AG08396 (cell line): ENCODE data around the gene MCU.
A peak's percentile ranks its signal among the peaks of the same experiment; 100 is the strongest.
"Not testable (repeated sequence)": the region's sequence is repeated elsewhere in the genome, so short reads cannot be mapped to it uniquely, and the experiment has no call there.

Experiments used
- DNase-seq: peaks from one replicate; pipeline ENCODE4 v3.0.0; 2012; ENCODE audit warnings: low spot score, mixed read lengths

MCU gene

DNA sequence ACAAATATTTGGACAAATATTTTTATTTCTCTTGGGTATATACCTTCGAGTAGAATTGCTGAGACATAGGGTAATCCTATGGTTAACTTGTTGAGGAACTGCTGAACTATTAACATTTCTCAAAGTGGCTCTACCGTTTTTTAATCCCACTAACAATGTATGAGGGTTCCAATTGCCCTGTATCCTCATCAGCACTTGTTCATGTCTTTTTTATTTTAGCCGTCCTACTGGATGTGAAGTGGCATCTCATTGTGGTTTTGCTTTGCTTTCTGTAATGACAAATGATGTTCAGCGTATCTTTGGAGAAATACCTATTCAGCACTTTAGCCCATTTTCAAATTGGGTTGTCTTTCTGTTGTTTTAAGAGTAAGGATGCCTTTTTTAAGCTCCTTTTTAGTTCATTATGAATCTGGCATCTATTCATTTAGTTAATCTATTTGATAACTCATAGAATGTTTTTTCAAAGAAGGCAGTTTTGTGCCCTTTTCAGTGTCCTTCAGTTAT is 40.0 kb downstream of the MCU start:
- no peak for DNase-seq

DNA sequence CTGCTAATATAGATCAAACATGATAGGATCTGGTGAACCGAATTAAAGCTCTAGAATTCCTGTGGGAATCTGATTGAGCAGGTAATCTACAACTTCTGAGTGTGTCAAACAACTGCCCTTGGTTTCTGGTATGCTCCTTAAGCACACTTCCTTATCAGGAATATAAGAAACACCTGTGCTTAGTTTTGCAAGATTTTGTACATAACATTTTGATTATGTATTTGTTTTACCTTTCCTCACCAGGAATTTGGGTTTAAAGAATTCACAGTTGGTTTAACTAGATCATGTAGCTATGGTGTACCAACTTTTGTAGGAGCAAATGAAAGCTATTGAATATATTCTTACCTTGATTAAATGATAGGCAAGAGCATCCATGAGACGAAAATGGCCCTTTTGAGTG is 40.6 kb downstream of the MCU start:
- no peak for DNase-seq

DNA sequence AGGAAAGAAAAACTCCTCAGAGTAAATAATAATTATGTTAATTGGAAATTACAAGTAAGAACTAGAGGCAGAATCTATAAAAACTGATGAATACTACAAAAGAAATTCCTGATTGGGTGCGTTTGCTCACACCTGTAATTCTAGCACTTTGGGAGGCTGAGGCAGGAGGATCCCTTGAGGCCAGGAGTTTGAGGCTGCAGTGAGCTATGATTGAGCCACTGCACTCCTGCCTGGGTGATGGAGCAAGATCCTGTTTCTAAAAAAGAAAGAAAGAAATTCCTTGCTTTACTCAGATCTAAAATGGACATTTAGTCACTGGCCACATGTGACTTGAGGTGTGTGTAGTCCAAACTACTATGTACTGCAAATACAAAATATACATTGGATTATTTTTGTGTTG is 42.0 kb downstream of the MCU start:
- DNase-seq = no peak

DNA sequence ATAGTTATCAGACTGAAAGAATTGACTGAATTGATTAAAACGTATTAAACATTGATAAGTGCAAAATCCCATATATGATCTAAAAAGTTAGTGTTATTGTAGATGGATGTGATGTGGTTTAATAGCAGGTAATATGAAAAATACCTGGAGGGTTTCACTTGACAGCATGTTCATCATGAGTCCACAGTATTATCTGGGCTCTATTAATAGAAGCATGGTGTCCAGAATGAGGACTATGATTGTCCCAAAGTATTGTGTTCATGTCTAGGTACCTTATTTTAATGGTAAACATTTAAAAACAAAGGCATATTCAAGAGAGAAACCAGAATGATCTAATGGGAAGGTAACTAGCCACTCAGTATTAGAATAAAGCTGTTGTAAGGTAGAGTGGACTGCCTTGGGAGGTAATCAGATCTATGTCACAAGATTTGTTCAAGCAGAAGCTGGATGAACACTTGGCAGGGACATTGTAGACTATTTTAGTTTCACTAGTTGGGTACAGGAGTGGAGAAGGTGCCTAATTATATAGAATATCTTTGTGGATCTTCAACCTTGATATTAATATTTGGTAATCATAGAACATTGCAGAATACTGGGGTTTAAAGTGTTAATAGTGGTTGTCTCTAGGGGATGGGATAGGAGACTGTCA is 43.5 kb downstream of the MCU start:
- DNase-seq = no peak

DNA sequence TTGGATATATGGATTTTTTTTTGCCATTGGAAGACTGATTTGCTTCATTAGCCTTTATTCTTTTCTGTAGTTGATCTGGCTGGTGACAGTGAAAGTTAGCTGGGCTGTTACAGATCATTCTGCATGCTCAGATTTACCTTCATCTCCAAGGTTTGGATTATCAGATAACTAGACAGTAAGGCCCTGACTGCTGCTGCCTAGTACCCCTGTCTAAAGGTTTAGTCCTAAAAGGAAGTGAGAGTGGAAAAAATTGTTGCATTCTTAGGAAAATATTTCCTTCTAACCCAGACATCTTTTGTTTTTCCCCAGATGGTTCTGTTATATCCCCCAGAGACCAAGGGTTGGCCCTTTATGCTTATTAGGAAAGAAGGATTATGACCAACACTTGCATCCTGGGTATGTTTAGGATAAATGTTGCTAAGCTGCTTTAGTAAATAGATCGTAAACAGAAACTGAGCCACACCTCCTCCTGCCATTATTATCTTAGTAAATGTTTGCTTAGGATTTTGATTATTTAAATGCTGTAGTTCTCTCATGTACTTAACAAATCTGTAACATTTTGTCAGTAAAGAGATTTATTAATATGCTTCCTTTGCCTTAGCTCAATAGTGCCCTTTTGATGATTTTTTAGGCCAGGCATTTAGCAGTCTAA is 44.4 kb downstream of the MCU start:
- no peak for DNase-seq

DNA sequence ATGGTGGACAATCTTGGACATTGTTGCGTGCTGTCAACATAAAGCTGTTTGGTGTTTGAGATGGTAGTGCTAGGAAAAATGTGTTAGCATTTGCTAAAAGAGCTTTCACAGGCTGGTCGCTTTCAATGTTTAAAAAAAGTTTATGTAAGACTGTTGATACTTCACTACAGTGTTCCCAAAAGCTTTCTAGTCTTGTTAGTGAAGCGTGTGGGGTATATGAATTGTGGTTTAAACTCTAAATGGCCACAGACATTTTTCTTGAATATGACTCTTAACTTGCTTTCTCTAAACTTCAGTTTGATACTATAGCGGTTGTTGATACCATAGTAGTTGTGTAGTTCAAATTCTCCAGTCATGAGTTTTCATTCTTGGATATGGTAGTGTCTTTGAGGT is 44.9 kb downstream of the MCU start:
- no peak for DNase-seq

DNA sequence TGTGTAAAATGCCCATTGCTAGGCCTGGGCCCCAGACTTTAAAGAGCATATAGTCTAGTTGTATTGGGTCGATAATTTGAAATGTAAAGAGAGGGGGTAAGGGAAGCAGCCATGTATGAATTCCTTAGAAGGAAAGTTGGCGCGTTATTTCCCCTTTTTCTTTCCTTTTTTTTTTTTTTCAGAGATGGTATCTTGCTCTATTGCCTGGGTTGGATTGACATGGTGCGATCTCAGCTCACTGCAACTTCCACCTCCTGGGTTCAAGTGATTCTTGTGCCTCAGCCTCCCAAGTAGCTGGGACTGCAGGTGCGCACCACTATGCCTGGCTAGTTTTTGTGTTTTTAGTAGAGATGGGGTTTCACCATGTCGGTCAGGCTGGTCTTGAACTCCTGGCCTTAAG is 45.4 kb downstream of the MCU start:
- DNase-seq = not testable (repeated sequence)

DNA sequence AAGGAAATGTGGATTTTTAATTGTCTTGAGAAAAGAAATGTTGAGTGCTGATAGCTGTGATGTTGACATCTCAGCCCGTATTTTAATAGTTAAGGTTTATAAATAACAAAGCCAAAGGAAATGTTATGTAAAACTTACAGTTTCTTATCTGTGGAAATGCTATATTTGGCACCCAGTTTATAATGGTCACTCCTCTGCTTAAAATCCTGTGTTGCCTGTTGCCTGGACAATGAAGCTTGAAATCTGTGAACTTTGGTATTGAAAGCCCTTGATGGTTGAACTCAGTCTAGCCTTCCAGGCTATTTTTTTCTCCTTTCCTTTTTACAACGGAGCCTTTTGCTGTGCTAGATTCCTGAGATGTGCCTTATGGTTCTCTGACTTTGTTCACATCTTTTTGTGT is 46.5 kb downstream of the MCU start:
- DNase-seq = no peak

DNA sequence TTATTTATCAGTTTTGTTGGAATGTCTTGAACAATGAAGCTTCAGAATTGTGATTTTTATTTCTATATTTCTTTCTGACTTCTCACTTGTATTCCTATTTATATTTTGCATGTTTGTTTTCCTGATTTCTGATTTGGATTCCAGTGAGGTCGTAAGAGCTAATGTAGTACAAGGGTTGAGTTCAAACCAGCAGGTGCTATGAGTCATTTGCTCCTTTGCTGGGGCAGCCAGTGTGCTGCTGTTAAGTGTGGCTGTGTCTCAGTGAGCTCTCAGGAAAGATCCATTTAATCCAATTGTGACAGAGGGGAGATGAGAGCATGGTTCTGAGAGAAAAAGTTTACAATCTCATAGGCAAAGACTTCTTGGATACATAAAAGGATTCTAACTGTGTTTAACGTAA is 48.6 kb downstream of the MCU start:
- DNase-seq = peak; percentile 29

DNA sequence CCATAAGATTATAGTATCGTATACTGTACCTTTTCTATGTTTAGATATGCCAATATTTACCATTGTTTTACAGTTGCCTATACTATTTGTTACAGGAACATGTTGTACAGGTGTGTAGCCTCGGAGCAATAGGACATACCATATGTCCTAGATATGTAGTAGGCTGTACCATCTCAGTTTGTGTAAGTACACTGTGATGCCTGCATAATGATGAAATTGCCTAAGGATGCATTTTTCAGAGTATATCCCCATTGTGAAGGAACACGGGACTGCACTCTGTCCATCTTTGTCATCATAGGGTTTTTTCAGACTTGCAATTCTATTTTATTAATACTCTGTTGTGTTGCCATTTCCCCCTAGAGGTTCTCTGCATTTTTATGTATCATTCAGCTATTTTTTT is 50.1 kb downstream of the MCU start:
- DNase-seq = no peak

DNA sequence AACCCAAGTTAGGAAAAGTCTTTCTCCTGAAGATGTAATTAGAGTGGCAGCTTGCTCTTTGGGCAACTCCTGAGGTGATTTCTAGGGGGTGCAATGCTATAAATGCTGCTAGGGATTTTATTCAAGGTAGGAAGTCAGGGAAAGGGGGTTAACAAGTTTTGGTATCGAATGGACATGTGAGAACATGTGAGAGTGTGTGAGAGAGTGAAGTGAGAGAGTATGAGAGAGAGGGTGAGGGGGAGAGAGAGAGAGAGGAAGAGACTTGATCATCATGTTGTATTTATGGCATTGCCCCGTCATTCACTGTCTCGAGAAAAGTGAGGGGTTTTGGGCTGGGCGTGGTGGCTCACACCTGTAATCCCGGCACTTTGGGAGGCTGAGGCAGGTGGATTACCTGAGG is 50.9 kb downstream of the MCU start:
- DNase-seq = no peak

DNA sequence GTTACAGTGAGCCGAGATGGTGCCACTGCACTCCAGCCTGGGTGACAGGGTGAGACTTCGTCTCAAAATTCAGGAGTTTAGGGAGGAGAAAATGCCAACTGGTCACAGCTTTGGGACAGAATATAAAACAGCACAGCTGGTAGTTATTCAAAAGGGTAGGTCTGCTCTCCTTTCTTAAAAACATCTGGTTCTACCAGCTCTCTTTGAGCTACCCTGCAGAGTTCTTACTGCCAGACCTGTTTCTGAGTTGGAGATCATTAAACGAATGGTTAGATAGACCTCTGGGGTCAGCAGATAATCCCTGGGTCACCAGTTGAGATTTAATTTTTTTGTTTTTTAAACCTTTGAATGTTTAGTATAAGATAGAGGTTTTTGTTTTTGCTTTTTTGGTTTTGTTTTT is 52.6 kb downstream of the MCU start:
- no peak for DNase-seq

DNA sequence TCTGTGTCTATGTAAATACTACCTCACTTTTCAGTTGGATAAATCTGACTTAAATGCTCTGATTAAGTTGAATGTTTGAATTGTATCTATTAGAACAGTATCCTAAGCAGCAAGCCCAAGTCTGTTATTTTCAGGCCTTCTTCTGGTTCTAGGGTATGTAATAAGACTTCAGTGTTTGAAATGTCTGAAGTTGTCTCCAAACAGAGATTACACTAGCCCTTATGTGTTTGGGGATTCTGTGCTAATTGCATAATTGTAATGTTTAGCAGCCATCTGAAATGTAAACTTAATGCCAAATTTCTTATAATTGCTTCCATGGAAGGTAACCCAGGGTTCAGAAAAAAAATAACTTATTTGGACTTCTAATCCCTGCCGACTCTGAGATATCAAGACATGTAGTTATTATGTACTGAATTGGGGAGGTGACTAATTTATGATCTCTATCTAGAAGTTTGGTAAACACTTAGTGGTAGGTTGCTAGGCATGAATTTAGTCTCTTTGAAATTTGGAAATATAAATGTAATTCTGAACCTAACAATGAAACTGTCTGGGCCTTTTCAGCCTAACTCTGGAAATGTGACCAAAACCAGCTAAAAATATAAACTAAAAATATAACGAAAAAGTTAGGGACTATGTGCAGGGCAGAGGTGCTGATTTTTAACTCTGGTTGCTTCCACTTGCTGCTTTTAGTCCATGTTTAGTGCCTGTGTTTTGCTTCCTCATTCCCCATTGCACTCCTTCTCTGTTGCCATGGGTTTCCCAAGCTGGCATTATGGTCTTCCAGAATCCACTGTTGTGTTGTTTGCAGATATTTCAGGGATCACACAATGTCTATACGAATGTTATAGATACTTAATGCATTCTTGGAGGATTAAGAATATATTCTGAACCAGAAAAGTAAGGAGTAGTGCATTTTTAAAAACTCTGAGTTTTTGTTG is 54.8 kb downstream of the MCU start:
- no peak for DNase-seq

DNA sequence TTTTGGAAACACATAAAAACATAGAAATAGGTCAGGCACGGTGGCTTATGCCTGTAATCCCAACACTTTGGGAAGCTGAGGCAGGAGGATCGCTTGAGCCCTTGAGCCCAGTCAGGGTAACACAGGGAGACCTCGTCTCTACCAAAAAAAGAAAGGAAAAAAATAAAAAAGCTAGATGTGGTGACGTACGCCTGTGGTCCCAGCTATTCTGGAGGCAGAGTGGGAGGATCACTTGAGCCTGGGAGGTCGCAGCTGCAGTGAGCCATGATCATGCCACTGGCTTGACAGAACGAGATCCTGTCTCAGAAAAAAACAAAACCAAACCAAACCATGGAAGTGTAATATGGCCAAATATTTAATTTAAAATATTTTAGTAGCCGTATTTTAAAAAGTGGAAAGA is 55.6 kb downstream of the MCU start:
- DNase-seq = no peak

DNA sequence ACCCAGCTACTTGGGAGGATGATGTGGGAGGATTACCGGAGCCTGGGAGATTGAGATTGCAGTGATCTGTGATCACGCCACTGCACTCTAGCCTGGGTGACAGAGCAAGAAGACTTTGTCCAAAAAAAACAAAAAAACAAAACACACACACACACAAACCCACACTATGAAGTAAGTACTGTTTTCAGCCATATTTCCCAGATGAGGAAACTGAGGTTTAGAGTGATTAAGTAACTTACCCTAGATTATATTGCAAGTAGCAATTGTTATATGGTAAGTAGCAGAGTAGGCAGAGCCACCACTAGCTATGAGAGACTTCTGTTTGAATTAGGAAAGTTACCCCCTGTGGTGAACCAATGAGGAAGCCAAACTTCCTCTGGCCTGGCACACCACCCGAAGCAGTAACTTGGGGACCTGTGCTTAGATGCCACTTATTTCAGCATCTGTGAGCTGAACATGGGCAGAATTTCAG is 61.9 kb downstream of the MCU start:
- DNase-seq = no peak

DNA sequence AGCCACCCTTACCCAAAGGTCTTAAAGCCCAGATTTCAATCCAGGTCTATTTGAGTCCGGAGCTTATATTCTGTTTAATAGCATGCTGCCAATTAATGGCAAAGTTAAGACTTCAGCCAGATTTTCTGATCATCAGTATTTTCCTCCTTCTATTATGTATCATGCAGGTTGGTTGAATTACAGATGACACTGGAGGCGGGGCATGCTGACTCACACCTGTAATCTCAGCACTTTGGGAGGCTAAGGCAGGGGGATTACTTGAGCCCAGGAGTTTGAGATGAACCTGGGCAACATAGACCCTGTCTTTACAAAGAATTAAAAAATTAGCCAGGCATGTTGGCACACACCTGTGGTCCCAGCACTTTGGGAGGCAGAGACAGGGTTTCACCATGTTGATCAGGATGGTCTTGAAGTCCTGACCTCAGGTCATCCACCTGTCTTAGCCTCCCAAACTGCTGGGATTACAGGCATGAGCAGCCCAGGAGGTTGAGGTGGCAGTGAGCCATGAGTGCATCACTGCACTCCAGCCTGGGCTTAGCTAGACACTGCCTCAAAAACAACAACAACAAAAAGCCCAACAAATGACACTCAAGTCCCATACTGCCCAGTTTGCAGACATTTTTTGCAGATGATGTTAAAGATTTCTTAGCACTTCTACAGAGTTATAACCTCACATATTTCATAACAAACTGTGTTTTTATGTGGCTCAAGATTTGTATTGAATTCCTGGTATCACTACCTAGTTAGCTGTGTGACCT is 62.5 kb downstream of the MCU start:
- DNase-seq = no peak

DNA sequence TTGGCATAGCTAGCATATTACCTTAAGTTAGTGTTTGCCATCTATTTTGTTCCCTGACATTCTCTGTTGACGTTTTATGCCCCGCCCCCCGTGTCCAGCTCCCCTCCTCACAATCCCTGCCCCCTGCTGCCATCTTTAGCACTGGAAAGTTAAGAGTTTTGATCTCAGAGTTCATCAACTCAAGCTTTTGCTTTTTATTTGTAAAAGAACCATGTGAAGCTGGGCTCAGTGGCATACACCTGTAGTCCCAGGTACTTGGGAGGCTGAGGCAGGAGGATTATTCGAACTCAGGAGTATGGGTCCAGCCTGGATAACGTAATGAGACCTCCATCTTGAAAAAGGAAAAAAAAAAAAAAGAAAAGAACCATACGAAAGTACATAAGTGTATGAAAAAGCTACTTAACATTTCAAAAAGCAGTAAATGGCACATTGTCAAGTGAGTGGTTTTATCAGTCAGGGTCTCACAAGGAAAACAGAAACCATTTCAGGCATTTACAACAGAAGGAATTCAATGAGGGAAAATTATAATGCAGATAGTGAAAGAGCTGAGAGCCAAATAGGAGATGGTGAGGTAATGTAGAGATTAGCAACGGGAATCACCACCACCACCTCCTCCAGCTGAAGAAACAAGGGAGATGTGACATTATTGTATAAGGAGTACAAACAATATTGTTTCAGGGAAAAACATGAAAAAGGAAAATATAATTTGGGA is 64.9 kb downstream of the MCU start:
- DNase-seq = no peak

DNA sequence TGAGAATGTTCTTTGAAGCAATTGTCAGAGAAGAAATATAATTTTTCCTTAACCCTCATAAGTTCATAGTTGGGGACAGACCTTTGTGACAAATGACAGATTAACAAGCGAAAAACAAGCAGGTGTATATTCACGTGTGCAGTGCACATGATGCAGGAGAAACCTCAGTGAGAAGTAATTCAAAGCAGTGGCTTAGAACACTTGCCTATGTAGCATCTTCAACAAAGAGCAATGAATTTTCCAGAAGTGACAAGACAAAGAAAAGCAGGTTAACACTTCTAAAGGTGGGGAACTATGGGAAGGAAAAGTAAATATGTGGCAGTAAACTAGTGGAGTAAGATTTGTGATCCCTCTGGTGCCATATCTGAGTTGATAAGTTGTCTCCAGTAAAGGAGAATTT is 65.8 kb downstream of the MCU start:
- DNase-seq = no peak

DNA sequence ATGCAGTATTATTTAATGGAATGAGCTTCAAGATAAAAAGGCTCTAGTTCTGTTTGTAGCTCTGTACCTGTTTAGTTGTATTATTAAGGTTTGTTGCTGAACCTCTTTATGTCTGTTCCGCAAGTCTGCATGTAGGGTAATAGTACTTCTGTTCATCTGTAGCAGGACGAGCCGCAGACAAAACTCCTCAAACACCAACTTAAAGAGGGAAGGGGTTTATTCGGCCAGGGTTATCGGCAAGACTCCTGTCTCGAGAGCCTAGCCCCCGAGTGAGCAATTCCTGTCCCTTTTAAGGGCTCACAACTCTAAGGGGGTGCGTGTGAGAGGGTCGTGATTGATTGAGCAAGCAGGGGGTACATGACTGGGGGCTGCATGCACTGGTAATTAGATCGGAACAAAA is 67.0 kb downstream of the MCU start:
- DNase-seq = not testable (repeated sequence)

DNA sequence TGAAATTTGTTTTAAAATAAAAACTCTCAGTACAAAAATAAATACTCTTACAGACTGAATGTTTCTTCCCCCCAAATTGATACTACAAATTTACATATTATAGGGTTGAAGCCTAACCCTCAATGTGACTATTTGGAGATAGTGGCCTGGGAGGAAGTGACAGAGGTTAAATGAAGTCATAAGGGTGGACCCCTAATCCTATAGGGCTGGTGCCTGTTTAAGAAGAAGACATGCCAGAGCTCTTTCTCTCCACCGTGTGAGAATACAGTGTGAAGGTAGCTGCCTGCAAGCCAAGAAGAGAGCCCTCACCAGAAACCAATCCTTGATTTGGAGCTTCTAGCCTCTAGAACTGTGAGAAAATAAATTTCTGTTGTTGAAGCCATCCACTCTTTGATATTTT is 67.6 kb downstream of the MCU start:
- DNase-seq = no peak

DNA sequence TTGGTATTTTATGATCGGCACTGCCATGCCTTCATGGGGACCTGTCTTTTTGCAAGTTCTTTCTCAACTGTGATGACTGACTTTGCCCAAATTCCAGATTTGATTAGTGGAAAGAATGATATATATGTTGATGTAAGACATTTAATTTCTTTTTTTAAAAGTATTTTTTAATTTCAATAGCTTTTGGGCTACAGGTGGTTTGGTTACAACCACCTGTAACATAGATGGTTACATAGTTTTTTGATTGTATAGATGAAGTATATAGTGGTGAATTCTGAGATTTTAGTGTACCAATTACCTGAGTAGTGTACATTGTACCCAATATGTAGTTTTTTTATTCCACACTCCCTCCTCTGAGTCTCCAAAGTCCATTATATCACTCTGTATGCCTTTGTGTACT is 69.6 kb downstream of the MCU start:
- DNase-seq = no peak
